Caco-2 (cell line): ENCODE results near the gene STK32C. TPM values are rescaled to one million over a fixed set of nuclear protein-coding genes. Genes with fewer than 3 reads are reported as not detected.

Experiments used
- BruUV-seq: library from RNA; stranded (reverse); fragments of 400-500 nt; replicated peaks from 2 replicates; lab custom pipeline; 2021; lab: Mats Ljungman, UMichigan
- CTCF ChIA-PET: fragments of 300-600 bp; sonication (Branson Sonifier 250); formaldehyde crosslinking; loops from one replicate; lab custom pipeline; 2022; ENCODE audit warnings: antibody characterized with exemption; lab: Charles Lee
- POLR2A ChIA-PET: fragments of 300-600 bp; sonication (Branson Sonifier 250); formaldehyde crosslinking; loops from one replicate; lab custom pipeline; 2022; ENCODE audit warnings: antibody characterized with exemption; lab: Charles Lee
- DNase-seq, 2 experiments: peaks; one replicate each; pipeline versions ENCODE4 v3.0.0 to v3.0.0-alpha.2; 2020 to 2022
- H3K27me3 ChIP-seq: replicated peaks from 2 replicates; pipeline ENCODE4 v1.6.0; 2011; ENCODE audit warnings: low read length; ENCODE audit not compliant: control insufficient read depth, insufficient read depth
- H3K36me3 ChIP-seq: 2 replicates; pipeline ENCODE4 v1.5.1; 2011; ENCODE audit warnings: low read length; ENCODE audit not compliant: control insufficient read depth, insufficient read depth
- H3K4me1 ChIP-seq: fragments of 250-450 bp; sonication (Bioruptor Pico); 2 replicates; pipeline ENCODE4 v1.5.1; 2020; ENCODE audit warnings: mild to moderate bottlenecking
- H3K4me3 ChIP-seq: 2 replicates; pipeline ENCODE4 v1.5.1; 2011; ENCODE audit warnings: low read depth, mild to moderate bottlenecking, control low read depth, low read length
- H3K9me3 ChIP-seq: fragments of 250-450 bp; sonication (Bioruptor Pico); 2 replicates; pipeline ENCODE4 v1.5.1; 2020; ENCODE audit warnings: mild to moderate bottlenecking, moderate library complexity
- H3K27ac Mint-ChIP-seq: one replicate; pipeline ENCODE4 v1.8.0; 2022; ENCODE audit warnings: mixed read lengths; ENCODE audit not compliant: unreplicated experiment
- H3K27me3 Mint-ChIP-seq: one replicate; pipeline ENCODE4 v1.8.0; 2022; ENCODE audit warnings: mixed read lengths; ENCODE audit not compliant: insufficient read depth, unreplicated experiment
- H3K36me3 Mint-ChIP-seq: one replicate; pipeline ENCODE4 v1.8.0; 2022; ENCODE audit warnings: mild to moderate bottlenecking, mixed read lengths; ENCODE audit not compliant: insufficient read depth, unreplicated experiment
- H3K4me1 Mint-ChIP-seq: one replicate; pipeline ENCODE4 v1.8.0; 2022; ENCODE audit warnings: low read depth, mixed read lengths; ENCODE audit not compliant: unreplicated experiment
- H3K4me3 Mint-ChIP-seq: one replicate; pipeline ENCODE4 v1.8.0; 2022; ENCODE audit warnings: mild to moderate bottlenecking, moderate library complexity, mixed read lengths; ENCODE audit not compliant: unreplicated experiment
- H3K9me3 Mint-ChIP-seq: one replicate; pipeline ENCODE4 v1.8.0; 2022; ENCODE audit warnings: mixed read lengths; ENCODE audit not compliant: unreplicated experiment
- intact Hi-C: fragments of 100-400 bp; cut with micrococcal nuclease; formaldehyde crosslinking; loops from one replicate; pipeline ENCODE4 v1.10.0; 2022; ENCODE audit not compliant: unreplicated experiment
- total RNA-seq: library from RNA; stranded (reverse); gene quantifications from 2 replicates; pipeline ENCODE4 v1.2.3, GENCODE V29; 2022
- TF ChIP-seq, protein P1 (sequence below), 2 experiments: fragments of 200-600 bp in 1 of 2; IDR thresholded peaks; 1 replicate in 1 of 2; 2 replicates in 1 of 2; pipeline versions ENCODE4 v1.5.1 to v1.8.0; 2011 to 2022; ENCODE audit warnings: antibody characterized with exemption in 1 of 2, control low read depth in 1 of 2, inconsistent platforms in 1 of 2, low read depth in 1 of 2, low read length in 1 of 2, mild to moderate bottlenecking in 1 of 2, moderate library complexity in 1 of 2; ENCODE audit not compliant: insufficient read depth in 1 of 2, severe bottlenecking in 1 of 2, unreplicated experiment in 1 of 2

Gene STK32C
- total RNA-seq, 1 experiment from 2014 or later, result 13.3 TPM

DNA sequence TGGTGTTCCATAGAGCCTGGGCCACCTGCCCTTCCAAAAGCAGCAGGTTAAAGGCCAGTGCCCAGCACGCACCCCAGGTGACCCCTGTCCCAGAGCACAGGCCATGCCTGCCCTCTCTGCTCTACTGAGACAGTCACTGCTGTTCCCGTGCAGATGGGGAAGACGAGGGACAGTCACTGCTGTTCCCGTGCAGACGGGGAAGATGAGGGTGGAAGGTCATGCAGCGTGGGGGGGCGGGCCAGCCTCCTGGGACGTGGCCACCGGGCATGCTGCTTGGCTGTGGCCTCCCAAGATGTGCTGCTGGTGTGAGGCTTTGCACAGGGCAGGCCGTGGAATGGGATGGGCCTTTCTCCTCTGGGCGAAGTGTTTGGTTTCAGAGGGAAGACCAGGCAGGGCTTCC lies 42.6 kb upstream of the STK32C start:
- no peak overlapping the region for H3K4me3 Mint-ChIP-seq
- H3K27ac Mint-ChIP-seq, result no peak overlapping the region
- H3K27me3 Mint-ChIP-seq, result no peaks in the 10 kb centered on the region
- Histone ChIP-seq H3K9me3 (no peaks in the 10 kb centered on the region), H3K4me1 (no peaks in the 10 kb centered on the region), H3K4me3 (no peak overlapping the region), H3K36me3 (no peaks in the 10 kb centered on the region; the same call in 1 of the 2 replicates), H3K27me3 (no peaks in the 10 kb centered on the region)
- intact Hi-C loops, result no loop called here
- H3K4me1 Mint-ChIP-seq, result peaks cover 13% of the 10 kb centered on the region
- DNase-seq, result no peak
- BruUV-seq, result no TSS peak
- no peaks in the 10 kb centered on the region for H3K9me3 Mint-ChIP-seq
- TF ChIP-seq, protein P1, sequence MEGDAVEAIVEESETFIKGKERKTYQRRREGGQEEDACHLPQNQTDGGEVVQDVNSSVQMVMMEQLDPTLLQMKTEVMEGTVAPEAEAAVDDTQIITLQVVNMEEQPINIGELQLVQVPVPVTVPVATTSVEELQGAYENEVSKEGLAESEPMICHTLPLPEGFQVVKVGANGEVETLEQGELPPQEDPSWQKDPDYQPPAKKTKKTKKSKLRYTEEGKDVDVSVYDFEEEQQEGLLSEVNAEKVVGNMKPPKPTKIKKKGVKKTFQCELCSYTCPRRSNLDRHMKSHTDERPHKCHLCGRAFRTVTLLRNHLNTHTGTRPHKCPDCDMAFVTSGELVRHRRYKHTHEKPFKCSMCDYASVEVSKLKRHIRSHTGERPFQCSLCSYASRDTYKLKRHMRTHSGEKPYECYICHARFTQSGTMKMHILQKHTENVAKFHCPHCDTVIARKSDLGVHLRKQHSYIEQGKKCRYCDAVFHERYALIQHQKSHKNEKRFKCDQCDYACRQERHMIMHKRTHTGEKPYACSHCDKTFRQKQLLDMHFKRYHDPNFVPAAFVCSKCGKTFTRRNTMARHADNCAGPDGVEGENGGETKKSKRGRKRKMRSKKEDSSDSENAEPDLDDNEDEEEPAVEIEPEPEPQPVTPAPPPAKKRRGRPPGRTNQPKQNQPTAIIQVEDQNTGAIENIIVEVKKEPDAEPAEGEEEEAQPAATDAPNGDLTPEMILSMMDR (IDR thresholded peaks at IDR 0.05; ENCODE audit: insufficient read depth in 1 of 2, low read depth in 1 of 2, low read length in 1 of 2, severe bottlenecking in 1 of 2, unreplicated experiment in 1 of 2), result no peak
- ChIA-PET CTCF (no interaction called here), POLR2A (no interaction called here)
- H3K36me3 Mint-ChIP-seq, result peaks cover 9% of the 10 kb centered on the region

DNA sequence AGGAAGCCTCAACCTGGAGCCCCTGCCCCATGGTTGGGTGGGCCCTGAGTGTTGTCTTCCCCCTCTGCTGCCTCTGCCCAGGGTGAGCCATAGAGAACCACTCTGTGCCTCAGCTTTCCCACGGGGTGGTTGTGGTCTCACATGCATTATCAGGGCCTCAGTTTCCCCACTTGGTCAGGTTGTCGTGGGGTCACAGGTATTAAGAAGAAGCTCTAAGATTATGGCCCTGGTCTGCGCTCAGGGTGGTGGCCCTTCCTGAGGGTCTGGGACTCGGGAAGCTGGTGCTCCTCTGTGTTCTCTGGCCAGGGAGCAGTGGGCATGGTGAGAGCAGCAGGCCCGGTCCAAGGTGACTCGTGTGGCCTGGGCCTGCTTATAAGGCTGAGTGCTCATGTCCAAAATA lies 42.0 kb upstream of the STK32C start:
- ChIA-PET CTCF (no interaction called here), POLR2A (no interaction called here)
- H3K4me1 ChIP-seq, result no peaks in the 10 kb centered on the region
- no peak overlapping the region for H3K4me3 ChIP-seq
- BruUV-seq, result no TSS peak
- Mint-ChIP-seq H3K4me1 (peaks cover 13% of the 10 kb centered on the region), H3K27ac (no peak overlapping the region), H3K9me3 (no peaks in the 10 kb centered on the region), H3K27me3 (no peaks in the 10 kb centered on the region), H3K36me3 (peaks cover 9% of the 10 kb centered on the region), H3K4me3 (no peak overlapping the region)
- no peaks in the 10 kb centered on the region for H3K9me3 ChIP-seq
- DNase-seq, result no peak
- intact Hi-C loops, result no loop called here
- H3K27me3 ChIP-seq, result no peaks in the 10 kb centered on the region
- no peaks in the 10 kb centered on the region; the same call in 1 of the 2 replicates for H3K36me3 ChIP-seq
- TF ChIP-seq, protein P1 (IDR thresholded peaks at IDR 0.05; ENCODE audit: insufficient read depth in 1 of 2, low read depth in 1 of 2, low read length in 1 of 2, severe bottlenecking in 1 of 2, unreplicated experiment in 1 of 2), result no peak

DNA sequence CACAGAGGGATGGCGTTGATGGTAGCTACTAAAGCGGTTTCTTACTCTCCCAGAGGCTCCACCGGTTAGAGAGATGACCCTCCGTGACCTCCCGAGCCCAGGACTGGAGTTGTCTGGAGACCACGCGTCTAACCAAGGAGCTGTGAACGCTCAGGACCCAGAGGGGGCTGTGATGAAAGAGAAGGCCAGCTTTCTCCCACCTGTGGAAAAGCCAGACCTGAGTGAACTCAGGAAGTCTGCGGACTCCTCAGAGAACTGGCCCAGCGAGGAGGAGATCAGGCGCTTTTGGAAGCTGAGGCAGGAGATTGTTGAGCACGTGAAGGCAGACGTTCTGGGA lies 40.1 kb upstream of the STK32C start:
- H3K4me1 ChIP-seq, result no peaks in the 10 kb centered on the region
- no peaks in the 10 kb centered on the region; the same call in 1 of the 2 replicates for H3K36me3 ChIP-seq

More for the DNA sequence above, 40.1 kb upstream of the STK32C start:
- Histone ChIP-seq H3K27me3 (no peaks in the 10 kb centered on the region), H3K4me3 (no peak overlapping the region), H3K9me3 (no peaks in the 10 kb centered on the region)
- no peaks in the 10 kb centered on the region for H3K27me3 Mint-ChIP-seq
- DNase-seq, result no peak
- TF ChIP-seq, protein P1 (IDR thresholded peaks at IDR 0.05; ENCODE audit: insufficient read depth in 1 of 2, low read depth in 1 of 2, low read length in 1 of 2, severe bottlenecking in 1 of 2, unreplicated experiment in 1 of 2), result no peak
- no peak overlapping the region for H3K4me3 Mint-ChIP-seq
- H3K36me3 Mint-ChIP-seq, result peaks cover 5% of the 10 kb centered on the region
- no peaks in the 10 kb centered on the region for H3K9me3 Mint-ChIP-seq
- BruUV-seq, result no TSS peak
- H3K27ac Mint-ChIP-seq, result no peak overlapping the region
- CTCF ChIA-PET, result interaction anchor here (0.6 kb wide), 1 partner anchor 99 kb away, joined by 3 read pairs; no protein-coding TSS in a partner anchor
- POLR2A ChIA-PET, result no interaction called here
- intact Hi-C loops, result no loop called here
- H3K4me1 Mint-ChIP-seq, result peaks cover 11% of the 10 kb centered on the region
